Gastroesophageal sphincter (tissue), 3 donors: ENCODE results near the gene UGT2B15.

ENCODE experiments used
- CTCF ChIP-seq, 4 experiments: fragments of 200-600 bp in 2 of 4; fragments of 450-650 bp in 2 of 4; sonication (generic) in 1 of 4; IDR thresholded peaks; one replicate each; pipeline ENCODE4 v1.5.1; 2017 to 2019; ENCODE audit warnings: antibody characterized with exemption in 4 of 4, mild to moderate bottlenecking in 2 of 4, moderate library complexity in 2 of 4
- POLR2A ChIP-seq, 2 donors: fragments of 450-650 bp; IDR thresholded peaks; one replicate each; pipeline ENCODE4 v1.6.1; 2017; ENCODE audit warnings: antibody characterized with exemption in 2 of 2, mild to moderate bottlenecking in 2 of 2, moderate library complexity in 1 of 2
- POLR2AphosphoS5 ChIP-seq: sonication (generic); formaldehyde crosslinking; IDR thresholded peaks from one replicate; pipeline ENCODE4 v1.6.1; 2017; ENCODE audit warnings: antibody characterized with exemption

GRCh38 chr4:68654946-68655721 lies 15.3 kb downstream of the UGT2B15 start:
- TF ChIP-seq CTCF (IDR thresholded peaks at IDR 0.05) (no peak), POLR2A (IDR thresholded peaks at IDR 0.05) (no peak), POLR2AphosphoS5 (no peak)
